Amniotic epithelial cell (primary cell): ENCODE data around the gene YES1.
"Not testable (repeated sequence)": the region's sequence is repeated elsewhere in the genome, so short reads cannot be mapped to it uniquely, and the experiment has no call there.

Experiments
- DNase-seq: peaks from one replicate; pipeline ENCODE4 v3.0.0-alpha.2; 2010; ENCODE audit warnings: low read depth

Gene YES1

GRCh38 chr18:784470-785172, 27.4 kb downstream of the YES1 start:
- no peak for DNase-seq

- no peak for DNase-seq
These were observed 33.7 kb downstream of the YES1 start for GRCh38 chr18:778194-778927.

GRCh38 chr18:777021-777420, 35.0 kb downstream of the YES1 start:
- peak; percentile 20 for DNase-seq

GRCh38 chr18:776044-776443, 36.0 kb downstream of the YES1 start:
- DNase-seq = not testable (repeated sequence)

GRCh38 chr18:774811-775210, 37.2 kb downstream of the YES1 start:
- DNase-seq = no peak

- DNase-seq = no peak
These were observed 37.9 kb downstream of the YES1 start for GRCh38 chr18:773980-774624.

GRCh38 chr18:770583-770961, 41.5 kb downstream of the YES1 start:
- no peak for DNase-seq

GRCh38 chr18:767961-768360, 44.1 kb downstream of the YES1 start:
- no peak for DNase-seq

- no peak for DNase-seq
These were observed 44.8 kb downstream of the YES1 start for GRCh38 chr18:767084-767882.

- DNase-seq = no peak
These were observed 45.5 kb downstream of the YES1 start for GRCh38 chr18:766550-766860.

GRCh38 chr18:765764-766549, 46.1 kb downstream of the YES1 start:
- no peak for DNase-seq

GRCh38 chr18:759864-760263, 52.2 kb downstream of the YES1 start:
- not testable (repeated sequence) for DNase-seq

- DNase-seq = no peak
These were observed 56.5 kb downstream of the YES1 start for GRCh38 chr18:755506-755905.

GRCh38 chr18:754656-755055, 57.4 kb downstream of the YES1 start:
- DNase-seq = no peak

GRCh38 chr18:750456-750855, 61.6 kb downstream of the YES1 start:
- DNase-seq = no peak

- no peak for DNase-seq
These were observed 67.0 kb downstream of the YES1 start for GRCh38 chr18:744832-745597.

GRCh38 chr18:741931-742512, 70.0 kb downstream of the YES1 start:
- DNase-seq = peak; percentile 43

- DNase-seq = no peak
These were observed 79.7 kb downstream of the YES1 start for GRCh38 chr18:732371-732770.

- DNase-seq = peak; percentile 18
These were observed 80.9 kb downstream of the YES1 start for GRCh38 chr18:731185-731584.

GRCh38 chr18:730692-731091, 81.3 kb downstream of the YES1 start:
- peak; percentile 53 for DNase-seq

- not testable (repeated sequence) for DNase-seq
These were observed 81.9 kb downstream of the YES1 start for GRCh38 chr18:730120-730519.
